Stimulated activated CD8-positive, alpha-beta memory T cell treated with anti-CD3 and anti-CD28 coated beads, Interleukin-12 subunit alpha, Interleukin-12 subunit beta, amount 100 ng/mL, for 4 hours (primary cell): Measurements from ENCODE around the gene CYB561.

Experiments used
- DNase-seq: peaks from one replicate; pipeline ENCODE4 v3.0.0-alpha.2; 2020; ENCODE audit warnings: low read depth

Gene CYB561

DNA sequence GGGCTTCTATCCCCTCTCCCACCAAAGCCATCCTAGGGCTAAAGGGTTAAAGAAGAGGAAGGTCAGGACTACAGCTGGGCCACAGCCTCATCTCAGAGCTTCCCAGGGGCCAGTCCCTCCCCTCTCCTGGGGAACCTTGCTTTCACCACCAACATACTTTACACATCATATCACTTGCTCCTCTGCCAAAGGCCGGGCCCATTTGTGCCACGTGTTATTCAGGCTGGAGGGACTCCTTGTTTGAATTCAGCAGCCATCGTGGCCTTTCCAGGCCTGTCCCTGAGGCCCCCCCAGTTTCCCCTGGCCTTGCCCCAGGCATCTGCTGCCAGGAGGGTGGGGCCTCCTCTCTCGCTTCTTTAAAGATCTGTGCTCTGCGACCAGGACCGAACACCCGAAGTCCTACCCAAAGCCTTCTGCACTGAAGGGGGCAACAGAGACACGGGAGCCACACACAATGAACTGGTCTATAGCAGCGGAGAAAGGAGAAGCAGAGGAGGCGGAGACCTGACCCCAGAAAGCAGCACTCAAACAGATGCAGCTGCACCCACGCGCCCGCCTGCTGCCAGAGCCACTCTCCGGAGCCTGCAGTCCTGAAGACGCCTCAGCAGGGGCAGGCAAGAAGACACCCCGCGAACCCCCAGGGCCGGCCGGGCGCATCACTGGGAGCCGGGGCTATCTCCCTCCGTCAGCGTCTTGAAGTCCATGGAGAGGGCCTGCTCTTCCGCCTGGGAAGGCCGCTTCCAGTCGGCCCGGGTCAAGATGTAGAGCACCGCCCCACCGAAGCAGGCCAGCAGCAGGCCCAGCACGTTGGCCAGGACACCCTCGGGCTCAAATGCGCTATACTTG is 12.1 kb downstream of the CYB561 start:
- DNase-seq, result no peak

DNA sequence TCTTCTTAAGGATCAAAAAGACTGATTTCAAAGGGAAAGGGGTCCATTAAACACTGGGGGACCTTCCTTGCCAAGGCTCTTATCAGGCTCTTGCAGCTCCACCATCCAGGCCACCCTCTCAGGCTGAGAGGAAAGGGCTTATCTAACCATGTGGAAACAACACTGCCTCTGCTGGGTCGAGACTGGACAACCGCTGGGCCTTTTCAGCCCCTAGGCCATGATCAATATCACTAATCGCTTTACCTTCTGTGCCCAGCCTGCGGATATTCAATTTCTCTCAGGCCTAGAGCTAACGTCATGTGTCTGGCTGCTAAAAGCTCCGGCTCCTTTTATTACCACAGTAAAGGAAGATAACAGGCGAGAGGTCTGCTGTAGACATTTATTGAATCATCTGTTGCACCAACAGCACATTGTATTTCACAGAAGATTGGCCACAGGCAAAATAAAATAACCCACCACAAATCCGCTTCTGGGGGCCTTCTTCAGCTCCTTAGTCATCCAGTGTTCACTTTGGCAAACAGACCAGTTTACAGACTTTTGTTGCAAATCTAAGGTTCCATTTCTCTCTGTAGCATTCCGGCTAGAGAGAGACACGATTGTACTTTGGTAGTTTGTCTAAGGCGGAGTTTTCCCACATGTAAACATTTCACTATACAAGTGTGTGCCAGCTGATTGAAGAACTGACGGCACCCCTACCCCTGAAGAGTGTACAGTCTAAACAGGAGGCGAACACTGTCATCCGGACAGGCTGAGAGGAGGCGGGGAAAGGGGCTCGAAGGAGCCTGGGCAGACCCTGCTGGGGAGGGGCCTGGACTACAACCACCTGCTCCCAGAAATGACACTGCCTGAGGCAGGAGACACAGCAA is 13.9 kb downstream of the CYB561 start:
- DNase-seq, result no peak

DNA sequence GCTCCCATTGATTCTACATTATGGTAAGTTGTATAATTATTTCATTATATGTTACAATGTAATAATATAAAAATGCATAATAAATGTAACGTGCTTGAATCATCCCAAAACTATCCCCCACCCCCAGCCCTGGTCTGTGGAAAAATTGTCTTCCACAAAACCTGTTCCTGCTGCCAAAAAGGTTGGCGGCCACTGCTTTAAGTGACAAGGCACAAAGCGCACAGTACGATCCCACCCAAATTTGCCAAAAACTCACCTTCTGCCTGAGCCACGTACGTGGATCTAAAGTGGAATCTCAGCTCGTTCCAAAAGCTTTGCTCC is 14.5 kb downstream of the CYB561 start:
- DNase-seq, result no peak

DNA sequence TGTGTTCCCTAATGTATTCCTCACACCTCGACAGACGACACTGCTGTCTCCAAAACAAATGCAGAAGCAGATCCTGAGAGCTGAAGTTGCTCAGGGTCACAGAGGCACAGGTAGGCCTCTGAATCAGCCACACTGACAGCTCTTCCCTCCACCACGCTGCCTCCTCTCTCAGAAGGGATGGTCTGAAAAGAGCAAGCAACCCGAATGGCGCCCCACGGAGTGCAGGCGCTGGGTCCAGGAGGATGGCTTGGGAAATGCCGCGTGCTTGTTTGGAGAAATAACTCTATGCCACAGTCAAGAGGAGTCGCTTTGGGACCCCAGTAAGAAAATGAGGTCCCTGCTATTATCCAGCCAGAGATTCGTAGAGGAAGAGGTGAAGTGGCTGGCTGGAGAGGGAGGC is 15.9 kb downstream of the CYB561 start:
- DNase-seq, result no peak

DNA sequence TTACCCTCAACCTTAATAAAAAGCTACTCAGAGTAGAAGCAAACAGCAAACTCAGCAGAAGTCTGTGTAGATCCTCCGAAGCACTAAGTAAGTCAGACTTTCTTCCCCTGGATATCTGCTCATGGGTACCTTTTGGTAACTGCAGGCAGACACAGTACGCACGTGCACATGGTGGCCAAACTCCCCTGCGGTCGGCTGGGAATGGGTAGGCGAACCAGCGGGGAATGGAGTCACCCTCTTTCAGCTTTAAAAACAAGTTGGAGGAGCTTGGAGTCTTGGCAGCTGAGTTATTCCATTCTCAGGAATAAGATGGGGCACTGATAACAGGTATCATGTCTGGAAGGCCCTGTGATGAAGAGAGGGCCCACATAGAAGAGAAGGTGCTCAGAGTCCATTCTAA is 16.3 kb downstream of the CYB561 start:
- no peak for DNase-seq

DNA sequence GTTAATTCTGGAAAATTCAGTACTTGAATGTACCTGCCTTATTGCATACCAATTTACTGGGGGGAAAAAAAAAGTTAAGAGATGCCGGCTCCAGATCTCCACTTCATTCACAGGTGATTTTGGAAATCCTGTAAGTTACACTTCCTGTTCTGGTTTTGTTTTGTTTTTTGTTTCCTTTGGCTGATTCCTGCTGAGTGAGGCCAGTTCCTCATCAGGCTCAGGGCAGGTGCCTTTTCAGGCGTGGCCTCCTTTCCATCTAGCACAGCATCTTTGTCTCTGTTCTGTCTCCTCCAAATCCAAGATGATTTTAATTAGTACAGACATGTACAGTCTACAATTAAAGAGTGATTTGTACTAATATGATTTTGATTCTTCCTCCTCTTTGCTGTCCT is 19.2 kb downstream of the CYB561 start:
- no peak for DNase-seq

DNA sequence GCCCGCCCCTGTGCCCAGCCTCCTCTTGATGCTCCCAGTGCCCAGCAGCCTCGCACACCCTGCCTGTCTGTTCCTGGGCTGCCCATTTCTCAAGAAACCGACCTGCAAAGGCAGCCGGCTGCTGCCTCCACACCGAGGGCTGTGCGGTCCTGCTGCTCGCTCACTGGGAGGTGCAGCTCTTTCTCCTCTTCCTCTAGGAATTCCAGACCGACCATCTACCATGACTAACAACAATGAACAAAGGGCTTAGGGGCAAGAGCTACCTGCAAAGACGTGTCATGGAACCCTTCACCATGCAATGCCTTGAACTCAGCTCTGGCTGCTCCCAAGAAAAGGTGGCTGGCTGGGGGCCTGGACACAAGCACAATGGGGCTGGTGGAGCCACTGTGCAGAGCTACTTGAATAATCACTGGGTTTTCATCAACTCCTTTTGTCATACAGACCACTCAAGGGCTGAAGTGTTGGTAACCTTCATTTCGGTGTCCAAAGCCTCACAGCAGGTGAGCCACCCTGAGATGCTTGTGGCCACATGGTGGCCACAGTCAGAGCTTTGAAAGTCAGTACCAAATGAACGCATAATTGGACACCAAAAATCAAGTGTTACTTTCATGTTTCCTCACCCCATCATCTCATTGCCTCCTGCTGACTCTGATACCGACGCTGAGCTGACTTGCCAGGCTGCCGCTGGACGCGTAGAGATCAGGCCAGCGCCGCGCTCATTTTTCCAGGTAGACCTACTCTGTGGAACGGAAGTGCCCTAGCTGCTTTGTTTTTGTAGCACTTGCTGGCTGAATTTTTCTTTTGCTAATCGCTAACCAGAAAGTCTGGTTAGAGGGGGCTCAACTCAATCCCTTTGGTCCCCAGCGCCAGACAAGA is 19.8 kb downstream of the CYB561 start:
- DNase-seq, result no peak

DNA sequence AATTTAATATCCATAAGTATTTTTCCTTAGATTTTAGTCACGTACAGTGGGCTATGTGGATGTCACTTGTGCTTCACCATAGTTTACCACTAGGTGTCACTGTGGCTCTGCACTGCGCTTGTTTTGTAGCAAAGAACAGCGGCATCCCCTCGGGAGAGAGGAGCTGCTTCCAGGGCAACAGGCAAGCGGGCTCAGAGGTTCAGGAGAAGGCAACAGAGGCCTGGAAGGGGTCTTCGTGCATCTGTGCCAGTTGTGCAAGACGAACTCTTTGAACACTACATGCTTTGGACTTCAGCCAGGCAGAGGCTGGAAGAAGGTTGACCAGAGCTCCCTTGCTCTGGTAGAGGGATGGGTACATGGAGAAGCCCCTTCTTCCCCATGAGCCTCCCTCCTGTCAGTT is 20.6 kb downstream of the CYB561 start:
- DNase-seq, result peak; percentile 36

DNA sequence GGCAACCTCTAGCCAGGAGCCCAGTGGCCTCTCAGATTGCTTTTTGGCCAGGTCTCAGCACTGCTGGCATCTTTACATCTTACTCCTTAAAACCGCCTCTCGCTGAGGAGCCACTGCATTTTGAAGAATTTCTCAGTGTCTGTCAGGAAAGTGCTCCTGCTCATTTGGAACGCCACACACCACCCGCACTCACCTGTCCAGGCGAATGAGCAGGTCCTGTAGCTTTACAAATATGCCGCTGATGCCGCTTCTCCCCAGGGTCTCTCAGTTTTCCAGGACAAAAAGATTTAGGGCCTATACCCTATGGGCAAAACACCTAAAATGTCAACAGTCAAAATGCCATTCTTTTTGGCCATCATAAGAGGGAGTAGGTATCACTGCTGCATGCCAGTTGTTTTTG is 22.1 kb downstream of the CYB561 start:
- no peak for DNase-seq

DNA sequence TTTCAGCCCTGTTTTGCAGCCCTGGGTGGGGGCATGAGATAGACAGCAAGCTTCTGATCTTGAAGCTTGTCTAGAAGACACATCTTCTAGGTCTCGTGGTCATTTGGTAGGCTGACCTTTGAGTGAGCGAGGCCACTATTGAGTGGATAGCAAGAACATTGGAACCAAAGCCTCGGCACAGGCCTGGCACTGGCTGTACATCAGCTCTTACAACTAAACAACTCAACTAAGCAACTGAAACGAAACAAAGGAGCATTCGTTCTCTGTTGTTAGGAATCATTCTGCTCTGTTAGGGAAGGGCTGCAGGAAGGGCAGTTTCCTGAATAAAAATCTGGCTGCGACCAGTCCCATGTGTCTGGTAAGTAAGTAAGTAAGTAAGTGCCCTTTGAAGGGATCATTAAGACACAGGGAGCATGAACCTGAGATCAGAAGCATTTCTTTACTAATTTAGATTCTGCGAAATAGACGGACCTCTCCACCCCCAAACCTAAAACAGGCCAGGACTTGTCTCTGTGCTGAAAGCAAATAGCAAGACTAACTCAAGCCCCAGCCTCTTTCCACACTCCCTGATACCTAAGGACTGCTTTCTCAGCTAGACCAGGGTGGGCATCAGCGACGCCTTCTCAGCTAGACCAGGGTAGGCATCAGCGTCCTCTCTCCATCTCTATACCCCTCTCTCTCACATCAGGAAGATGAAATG is 22.7 kb downstream of the CYB561 start:
- no peak for DNase-seq

DNA sequence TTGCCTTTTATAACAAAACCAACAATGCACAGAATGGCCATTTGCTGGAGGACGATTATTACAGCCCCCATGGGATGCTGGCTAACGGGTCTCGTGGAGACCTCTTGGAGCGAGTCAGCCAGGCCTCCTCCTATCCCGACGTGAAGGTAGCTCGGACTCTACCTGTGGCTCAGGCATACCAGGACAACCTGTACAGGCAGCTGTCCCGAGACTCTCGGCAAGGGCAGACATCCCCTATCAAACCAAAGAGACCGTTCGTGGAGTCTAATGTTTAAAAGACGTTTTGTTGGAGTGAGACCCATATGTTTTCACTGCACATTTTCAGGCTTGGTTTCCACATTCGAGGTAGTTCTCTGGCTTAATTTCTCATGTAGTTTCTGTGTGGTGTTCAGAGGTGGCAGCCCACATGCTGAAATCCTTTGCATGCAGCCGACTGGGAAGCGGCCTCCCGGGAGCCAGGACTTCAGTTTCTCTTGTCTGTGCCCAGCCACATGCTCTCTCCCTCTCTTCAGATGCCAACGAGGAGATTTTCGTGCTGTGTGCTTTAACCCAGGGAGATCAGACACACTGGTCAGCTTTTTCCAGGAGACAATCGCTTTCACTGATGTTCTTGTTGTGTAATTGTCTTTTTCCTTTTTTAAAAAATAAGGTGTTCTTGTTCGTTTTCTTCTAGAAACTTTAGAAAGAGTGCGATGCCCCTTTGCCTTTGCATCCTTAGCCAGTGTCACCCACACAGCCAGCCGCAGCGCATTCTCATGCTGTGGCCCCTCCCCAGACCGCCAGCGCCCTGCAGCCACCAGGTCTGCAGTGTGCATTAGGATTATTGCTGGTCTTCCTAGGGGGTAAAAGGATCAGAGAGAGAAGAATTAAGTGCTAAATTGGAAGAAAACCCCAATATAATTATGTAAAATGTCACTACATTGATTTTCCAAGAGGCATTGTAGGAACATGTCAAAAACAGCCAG is 24.1 kb downstream of the CYB561 start:
- no peak for DNase-seq

DNA sequence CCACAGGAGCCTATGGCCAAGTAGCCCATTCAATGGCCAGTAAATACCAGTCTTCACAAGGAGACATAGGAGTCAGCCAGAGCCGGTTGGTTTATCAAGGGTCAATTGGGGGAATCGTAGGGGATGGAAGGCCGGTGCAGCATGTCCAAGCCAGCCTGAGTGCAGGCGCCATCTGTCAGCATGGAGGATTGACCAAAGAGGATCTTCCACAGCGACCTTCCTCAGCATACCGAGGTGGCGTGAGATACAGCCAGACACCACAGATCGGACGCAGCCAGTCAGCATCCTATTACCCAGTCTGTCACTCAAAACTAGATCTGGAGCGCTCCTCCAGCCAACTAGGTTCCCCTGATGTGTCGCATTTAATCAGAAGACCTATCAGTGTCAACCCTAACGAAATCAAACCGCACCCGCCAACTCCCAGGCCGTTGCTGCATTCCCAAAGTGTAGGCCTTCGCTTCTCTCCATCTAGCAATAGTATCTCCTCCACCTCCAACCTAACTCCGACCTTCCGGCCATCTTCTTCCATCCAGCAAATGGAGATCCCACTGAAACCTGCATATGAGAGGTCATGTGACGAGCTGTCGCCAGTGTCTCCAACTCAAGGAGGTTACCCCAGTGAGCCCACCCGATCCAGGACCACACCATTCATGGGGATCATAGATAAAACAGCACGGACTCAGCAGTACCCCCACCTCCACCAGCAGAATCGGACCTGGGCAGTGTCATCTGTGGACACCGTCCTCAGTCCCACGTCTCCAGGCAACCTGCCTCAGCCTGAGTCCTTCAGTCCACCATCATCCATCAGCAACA is 25.0 kb downstream of the CYB561 start:
- DNase-seq, result no peak

DNA sequence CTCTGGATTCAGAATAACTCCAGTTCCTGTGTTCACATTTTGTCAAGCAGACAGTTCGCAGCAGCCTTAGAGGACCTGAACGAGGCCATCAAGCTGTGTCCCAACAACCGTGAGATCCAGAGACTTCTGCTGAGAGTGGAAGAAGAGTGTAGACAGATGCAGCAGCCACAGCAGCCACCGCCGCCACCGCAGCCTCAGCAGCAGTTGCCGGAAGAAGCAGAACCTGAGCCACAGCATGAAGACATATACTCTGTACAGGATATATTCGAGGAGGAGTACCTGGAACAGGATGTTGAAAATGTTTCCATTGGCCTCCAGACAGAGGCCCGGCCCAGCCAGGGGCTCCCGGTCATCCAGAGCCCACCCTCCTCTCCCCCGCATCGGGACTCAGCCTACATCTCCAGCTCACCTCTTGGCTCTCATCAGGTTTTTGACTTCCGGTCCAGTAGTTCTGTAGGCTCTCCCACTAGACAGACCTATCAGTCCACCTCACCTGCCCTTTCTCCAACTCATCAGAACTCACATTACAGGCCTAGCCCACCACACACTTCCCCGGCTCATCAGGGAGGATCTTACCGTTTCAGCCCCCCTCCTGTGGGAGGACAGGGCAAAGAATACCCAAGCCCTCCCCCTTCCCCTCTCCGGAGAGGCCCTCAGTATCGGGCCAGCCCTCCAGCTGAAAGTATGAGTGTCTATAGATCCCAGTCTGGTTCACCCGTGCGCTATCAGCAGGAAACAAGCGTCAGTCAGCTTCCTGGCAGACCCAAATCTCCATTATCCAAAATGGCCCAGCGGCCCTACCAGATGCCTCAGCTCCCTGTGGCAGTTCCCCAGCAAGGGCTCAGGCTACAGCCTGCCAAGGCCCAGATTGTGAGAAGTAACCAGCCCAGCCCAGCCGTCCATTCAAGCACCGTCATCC is 25.9 kb downstream of the CYB561 start:
- DNase-seq, result no peak

DNA sequence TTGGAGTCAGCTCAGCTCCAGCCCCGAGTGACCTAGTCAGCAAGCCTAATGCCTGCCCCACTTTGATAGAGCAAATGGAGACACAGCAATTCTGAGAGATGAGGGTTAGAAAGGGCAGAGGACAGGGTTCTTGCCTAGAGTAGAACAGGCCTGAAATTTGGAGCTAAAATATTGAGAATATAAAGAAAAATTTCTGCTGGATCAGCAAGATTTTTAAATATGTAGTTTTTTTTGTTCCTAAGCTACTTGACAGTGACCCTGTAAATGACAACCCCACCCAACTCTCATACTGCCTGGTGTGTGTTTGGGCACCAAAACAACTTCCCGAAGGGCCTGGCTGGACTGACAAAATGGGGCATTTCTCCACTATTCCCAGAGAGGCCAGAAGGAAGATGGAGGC is 26.7 kb downstream of the CYB561 start:
- DNase-seq, result no peak

DNA sequence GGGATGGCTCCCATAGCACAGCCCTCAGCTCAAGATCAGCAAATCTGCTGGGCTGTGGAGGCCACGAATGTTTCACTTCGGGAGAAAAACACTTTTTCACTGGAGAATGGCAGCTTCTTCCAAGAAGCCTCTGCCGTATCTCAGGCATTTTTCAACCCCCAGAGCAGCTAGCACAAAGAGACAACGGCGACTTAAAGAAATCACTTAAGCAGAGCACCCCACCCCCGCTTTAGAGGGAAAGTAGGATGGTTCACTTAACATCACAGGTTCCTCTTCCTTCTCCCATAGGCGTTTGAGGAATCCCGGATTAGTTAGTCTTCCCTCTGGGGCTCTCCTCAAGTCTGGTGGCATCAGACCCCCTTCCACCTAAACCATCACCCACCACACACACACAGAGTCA is 27.6 kb downstream of the CYB561 start:
- no peak for DNase-seq

DNA sequence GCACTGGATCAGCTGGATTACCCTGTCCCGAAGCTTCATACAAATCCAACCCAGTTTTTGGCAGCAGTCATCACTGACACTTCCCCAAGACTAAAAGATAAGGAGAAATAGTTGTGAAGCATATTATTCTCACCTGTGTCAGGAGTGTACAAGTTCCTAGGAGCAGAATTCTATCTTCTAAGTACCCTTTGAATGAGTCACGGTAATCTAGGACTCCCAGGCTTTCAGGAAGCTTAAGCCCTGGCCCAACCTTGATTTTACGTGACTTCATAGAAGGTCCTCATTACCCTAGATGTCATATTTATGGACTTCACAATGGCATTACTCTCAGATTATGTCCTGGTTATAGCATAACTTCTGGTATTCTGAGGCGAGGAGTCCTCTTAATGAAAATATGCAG is 31.9 kb downstream of the CYB561 start:
- no peak for DNase-seq

DNA sequence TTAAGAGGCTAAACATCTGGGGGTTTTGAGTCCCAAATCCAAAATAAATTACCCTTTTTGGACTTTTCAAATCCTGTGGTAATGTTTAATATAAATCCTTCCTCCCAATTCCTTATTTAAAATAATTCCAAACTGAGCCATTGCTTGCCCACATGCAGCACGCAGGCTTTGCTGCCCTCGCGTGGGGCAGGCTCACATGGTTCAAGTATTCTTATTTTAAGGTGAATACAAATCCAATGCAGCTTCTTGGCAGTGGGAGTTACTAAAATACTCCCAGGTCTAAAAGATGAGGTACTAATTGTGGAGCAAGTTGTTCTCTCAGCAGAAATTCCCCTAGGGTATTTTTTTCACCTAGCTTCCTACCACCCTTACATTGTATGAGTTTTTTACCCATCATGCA is 33.0 kb downstream of the CYB561 start:
- no peak for DNase-seq

DNA sequence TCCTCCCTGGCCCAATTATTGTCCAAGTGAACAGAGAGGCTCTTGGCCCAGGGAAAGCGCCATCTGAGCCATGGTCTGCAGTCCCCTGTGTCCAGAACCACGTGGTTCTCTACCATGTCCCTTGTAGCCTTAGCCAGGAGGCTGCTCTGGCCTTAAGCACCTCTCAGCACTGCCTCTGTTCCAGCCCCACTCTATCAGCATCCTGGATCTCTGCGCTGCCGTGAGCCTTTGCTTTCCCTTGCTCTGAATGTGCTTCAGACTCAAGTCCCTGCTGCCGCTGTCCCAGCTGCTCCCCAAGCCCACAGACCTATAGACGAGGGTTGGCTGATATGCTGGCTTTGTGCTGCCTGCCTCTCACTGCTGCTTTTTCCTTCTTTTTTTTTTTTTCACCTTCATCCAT is 33.9 kb downstream of the CYB561 start:
- no peak for DNase-seq
